A549 treated with ZK216348 at 1 μM for 4 hours (cell line): Measurements from ENCODE around the gene ZNF593OS. TPM values are rescaled to one million over a fixed set of nuclear protein-coding genes. Genes with fewer than 3 reads are reported as not detected.

Experiments
- total RNA-seq: library from RNA; stranded (reverse); fragments of 200-300 nt; extraction: Qiagen RNA extraction; gene quantifications from 5 replicates; pipeline ENCODE4 v1.2.3, GENCODE V29; 2022; ENCODE audit warnings: low read depth

ZNF593OS gene
- total RNA-seq: not detected in 5 replicates

DNA sequence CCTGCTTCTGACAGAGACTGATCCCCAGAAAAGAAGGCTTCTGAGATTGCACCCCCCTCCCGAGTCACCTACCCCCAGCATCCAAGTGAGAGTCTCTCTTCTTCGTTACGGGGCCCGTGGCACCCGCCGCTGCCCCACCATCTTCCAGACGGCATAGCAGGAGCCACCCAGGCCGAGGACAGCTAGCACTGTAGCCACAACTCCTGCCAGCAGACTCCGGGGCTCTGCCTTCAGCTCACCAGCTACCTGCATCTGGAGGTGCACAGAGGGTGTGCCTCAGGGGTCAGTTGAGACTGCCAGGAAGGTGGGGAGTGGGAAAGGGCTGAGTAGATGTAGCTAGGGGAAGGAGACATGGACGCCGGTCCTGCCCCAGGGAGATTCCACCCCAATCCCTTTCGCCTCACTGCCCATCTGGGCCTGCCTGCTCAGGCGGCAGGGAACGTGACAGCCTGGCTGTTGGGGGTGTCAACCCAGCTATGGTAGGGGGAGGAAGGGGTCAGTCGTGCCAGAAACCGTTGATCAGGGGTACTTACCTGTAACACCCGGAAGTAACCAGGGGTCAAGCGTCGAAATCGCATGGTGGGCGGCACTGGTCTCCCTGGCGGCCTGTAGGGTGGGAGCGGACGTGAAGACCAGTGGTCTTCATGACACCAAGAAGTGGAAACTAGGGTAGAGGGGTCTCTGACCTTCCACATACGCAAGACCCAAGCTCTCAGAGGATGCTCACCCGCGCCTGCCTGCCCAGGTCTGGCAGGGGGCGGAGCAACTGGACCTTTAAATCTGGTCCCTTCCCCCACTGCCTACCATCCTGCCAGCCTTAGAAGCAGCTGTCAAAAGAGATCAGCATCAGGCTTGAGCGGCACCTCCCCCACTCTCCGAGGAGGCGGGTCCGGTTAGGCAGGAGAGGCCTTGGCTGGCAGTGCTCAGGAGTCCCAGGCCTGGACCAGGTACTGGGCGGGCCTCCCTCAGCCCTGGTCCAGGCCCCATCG, at the start of gene ZNF593OS:
Gene ZNF593OS (minus strand): TSS at position 749 of the 989 bp plus-strand sequence. CDS start 171 bp downstream, at position 578.

DNA sequence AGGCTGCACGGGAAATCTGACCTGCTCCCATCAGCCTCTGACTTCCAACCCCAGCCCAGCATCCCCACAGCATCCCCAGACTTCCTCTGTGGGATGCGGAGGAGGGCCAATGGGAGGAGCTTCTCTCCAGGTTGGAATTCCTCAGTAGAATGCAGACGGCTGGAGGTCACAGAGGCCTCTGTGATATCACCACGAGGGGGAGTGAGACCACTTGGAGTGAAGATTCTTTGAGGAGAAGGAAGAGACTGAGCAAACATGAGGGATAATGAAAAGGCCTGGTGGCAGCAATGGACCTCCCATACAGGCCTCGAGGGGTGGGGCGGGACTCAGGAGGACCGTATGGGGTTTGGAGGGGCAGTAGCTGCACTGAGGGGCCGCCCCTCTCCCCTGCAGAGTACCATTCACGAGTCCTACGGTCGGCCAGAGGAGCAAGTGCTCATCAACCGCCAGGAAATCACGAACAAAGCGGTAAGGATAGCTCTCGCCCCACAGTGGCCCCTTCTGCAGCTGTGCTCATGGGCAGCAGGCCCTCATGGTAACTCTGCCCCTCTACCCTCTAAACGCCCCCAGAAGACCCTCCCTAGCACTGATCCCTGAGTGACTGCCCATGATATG, 18.8 kb upstream of the ZNF593OS start, which contains the start of gene CATSPER4:
Gene CATSPER4 (plus strand): TSS at position 230 of the 615 bp plus-strand sequence. CDS start 26 bp downstream, at position 256.

DNA sequence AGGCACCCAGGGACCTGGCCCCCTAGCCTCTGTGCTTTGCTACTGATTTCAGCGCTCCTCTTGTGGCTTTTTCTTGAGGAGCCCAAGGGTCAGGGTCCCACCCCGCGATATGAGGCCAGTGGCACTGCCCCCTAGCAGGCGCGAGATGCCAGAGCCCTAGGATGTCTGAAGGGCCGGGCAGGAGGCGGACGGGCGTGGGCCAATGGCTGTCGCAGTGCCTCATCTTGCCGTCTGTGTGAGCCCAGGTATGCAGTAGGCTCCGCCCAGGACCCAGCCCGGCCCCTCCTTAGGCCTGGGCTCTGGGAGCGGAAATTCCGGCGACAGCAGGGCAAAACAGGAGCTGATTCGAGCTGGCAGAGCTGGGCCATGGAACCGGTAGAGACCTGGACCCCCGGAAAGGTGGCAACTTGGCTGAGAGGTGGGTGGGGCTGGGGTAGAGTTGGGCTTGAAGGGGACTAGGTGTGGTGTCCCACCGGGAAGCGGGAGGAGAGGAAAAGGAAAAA, 5.6 kb upstream of the ZNF593OS start, which contains the start of gene CNKSR1:
Gene CNKSR1 (plus strand): TSS at position 310 of the 503 bp plus-strand sequence. CDS start 57 bp downstream, at position 367.

DNA sequence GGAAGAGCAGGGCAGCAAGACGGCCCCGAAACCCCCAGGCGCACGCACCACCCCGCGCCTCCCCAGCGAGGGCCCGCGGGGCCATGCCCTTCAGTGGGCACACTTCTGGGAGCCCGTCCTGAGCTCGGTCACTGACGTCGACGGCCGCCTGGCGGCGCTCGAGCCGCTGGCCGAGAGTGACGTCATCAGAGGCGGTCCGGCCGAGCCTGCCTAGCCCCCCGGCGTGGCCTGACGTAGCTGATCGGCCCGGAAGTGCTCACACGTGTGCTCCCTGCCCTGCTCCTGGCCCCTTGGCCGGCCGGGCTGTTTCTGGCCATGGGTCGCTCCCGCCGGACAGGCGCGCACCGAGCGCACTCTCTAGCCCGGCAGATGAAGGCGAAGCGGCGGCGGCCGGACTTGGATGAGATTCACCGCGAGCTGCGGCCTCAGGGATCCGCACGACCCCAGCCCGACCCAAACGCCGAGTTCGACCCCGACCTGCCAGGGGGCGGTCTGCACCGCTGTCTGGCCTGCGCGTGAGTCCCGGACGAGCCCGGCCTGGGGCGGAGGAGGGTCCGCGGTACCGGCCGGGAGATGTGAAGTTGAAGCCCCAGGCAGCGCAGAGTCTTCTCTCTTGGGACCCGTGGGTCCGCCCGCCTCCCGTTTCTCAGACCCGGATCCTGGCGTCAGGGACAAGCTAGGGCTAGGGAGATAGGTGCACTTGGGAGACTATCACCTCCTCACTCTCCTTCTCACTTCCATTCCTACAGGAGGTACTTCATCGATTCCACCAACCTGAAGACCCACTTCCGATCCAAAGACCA, 1.8 kb downstream of the ZNF593OS start, which contains the start of gene ZNF593:
Gene ZNF593 (plus strand): TSS at position 240 of the 803 bp plus-strand sequence. CDS start 76 bp downstream, at position 316.

DNA sequence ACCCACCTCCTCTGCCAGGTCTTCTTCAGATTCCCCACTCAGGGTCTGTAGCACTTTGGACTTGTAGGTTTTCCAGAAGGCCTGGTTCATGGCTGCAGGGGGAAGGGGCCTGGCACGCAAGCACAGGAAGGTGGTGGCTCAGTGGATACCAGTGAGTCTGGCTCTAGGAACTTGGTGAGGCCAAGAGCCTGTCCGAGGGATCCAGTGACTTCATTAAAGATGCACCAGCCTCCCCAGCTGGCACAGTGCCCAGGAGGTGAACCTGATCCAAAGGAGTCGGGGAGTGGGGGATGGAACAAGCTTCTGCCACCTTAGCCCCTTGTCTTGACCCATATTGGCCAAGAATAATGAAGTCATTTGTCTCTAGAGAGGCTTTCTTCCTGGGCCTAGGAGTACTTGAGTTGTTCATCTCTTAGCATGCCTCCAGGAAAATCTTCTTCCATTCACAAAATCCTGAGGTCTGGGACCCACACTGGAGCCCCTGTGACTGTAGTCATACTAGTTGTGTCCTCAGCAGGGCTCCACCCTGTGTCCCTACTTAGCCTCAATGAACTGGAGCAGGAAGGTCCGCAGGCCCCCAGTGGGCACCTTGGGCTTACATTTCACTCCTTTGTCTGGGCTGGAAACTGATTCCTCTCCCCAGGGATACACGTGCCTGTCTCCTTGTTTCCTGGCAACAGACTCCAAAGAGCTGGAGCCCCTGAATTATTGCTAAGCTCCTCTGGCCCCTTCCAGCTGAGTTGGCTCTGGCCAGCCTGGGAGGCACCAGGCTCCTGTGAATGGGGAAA, 3.0 kb downstream of the ZNF593OS start, which contains the start of gene C1orf232:
Gene C1orf232 (minus strand): TSS at position 554 of the 788 bp plus-strand sequence. CDS start 464 bp downstream, at position 90.

DNA sequence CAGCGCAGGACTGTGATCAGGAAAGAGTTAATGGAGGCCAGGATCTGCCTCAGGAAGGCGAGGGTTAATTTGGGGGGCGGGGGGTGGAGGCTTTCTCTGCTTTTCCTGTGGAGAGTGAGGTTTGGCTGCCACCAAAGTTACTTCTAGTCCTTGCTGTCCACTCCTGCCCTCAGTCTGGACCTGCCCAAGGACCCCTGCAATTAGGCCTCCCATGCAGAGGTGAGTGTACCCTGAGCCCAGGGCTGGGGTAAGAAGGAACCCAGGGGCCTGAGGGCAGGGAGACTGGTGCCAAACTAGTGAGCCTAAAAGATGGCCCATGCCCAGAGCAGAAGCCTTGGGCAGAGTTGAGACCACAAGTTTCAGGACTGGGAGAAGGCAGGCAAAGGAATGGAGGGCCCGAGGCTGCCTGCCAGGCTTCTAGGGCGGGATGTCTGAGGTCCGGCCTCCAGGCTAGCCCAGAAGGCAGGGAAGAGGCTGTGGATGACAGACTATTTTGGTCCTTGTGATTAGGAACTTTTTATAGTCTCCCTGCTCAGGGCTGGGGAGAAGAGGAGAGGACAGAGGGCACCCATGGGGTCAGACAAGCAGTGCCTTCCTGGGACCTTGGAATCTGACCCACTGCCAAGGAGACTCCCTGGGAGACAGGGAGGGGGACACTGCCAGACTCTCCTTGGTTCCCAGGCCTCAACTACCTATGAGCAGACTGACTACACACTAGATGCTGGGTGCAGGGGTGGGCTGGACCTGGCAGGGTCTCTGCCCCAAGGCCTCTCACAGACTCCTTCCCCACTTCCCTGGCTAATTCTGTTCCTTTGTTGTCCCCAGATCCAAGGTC, 12.5 kb downstream of the ZNF593OS start, which contains the start of gene FAM110D:
Gene FAM110D (plus strand): TSS at position 172 of the 835 bp plus-strand sequence. CDS start 2,213 bp downstream, outside the sequence.

Other genes with a start within 250 kb of the ZNF593OS start
- 5.5 to 8.8 TPM (median 6.9 TPM) in 5 replicates for gene PAFAH2, start 173.8 kb downstream of the ZNF593OS start, total RNA-seq
- gene EXTL1, start 150.1 kb downstream of the ZNF593OS start, total RNA-seq: 0.05 TPM in 1 of 5 replicates, not detected in the others
- 0.09 to 0.31 TPM (median 0.25 TPM) in 5 replicates for gene SLC30A2, start 125.7 kb downstream of the ZNF593OS start, total RNA-seq
- 0.43 to 0.85 TPM (median 0.60 TPM) in 5 replicates for gene TRIM63, start 104.2 kb downstream of the ZNF593OS start, total RNA-seq
- 1.2 to 3.1 TPM (median 1.6 TPM) in 5 replicates for gene PDIK1L, start 60.0 kb downstream of the ZNF593OS start, total RNA-seq
- gene FAM110D, start 12.8 kb downstream of the ZNF593OS start, total RNA-seq: 0.05 to 0.06 TPM in 2 of 5 replicates, not detected in the others
- gene C1orf232, start 2.9 kb downstream of the ZNF593OS start, total RNA-seq: not detected in 5 replicates
- gene ZNF593, start 1.9 kb downstream of the ZNF593OS start, total RNA-seq: 43.9 to 63.0 TPM (median 59.9 TPM) in 5 replicates
- 0.13 to 0.58 TPM (median 0.39 TPM) in 5 replicates for gene CNKSR1, start 5.7 kb upstream of the ZNF593OS start, total RNA-seq
- not detected in 5 replicates for gene CATSPER4, start 18.8 kb upstream of the ZNF593OS start, total RNA-seq
- 10.8 to 13.9 TPM (median 12.3 TPM) in 5 replicates for gene CEP85, start 62.4 kb upstream of the ZNF593OS start, total RNA-seq
- 121 to 161 TPM (median 145 TPM) in 5 replicates for gene SH3BGRL3, start 108.3 kb upstream of the ZNF593OS start, total RNA-seq
- gene UBXN11, start 134.8 kb upstream of the ZNF593OS start, total RNA-seq: 7.0 to 17.5 TPM (median 15.1 TPM) in 5 replicates
- not detected in 5 replicates for gene CD52, start 146.1 kb upstream of the ZNF593OS start, total RNA-seq
- gene CRYBG2, start 182.3 kb upstream of the ZNF593OS start, total RNA-seq: 0.90 to 2.6 TPM (median 1.3 TPM) in 5 replicates
- not detected in 5 replicates for gene ZNF683, start 200.9 kb upstream of the ZNF593OS start, total RNA-seq
- gene LIN28A, start 239.0 kb upstream of the ZNF593OS start, total RNA-seq: not detected in 5 replicates